ENCODE data around the gene ING3. TPM values are rescaled to one million over a fixed set of nuclear protein-coding genes. Genes with fewer than 3 reads are reported as not detected.

Gene ING3
- total and polyA plus RNA-seq, 2 of the 8 experiments (the other 6 are each of a cell fraction or from before 2014, with no cell fraction given), result 6.0 to 17.7 TPM

DNA sequence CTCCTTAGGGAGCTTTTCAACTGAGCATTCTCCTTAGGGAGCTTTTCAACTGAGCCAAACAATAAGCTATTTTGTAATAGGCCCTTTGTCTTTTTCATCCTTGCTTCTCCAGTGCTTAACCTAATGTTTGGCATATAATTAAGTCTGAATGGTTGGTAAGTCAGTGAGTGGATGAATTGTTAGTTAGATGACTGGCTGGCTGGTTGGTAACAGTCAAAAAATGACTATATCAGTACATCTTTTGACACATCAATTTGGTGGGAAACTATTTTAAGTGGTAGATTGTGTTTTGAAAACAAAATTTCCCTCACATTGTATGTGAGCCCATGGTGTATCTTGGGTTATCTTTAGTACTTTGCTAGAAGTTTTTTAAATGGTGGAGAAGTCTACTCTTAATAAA lies 16.4 kb downstream of the ING3 start:
- Histone ChIP-seq H2BK120ac (replicated peaks; ENCODE audit: low read depth, low read length) (no peak overlapping the region), H3K23ac (ENCODE audit: insufficient read length) (no peak overlapping the region), H3K27ac (ENCODE audit: low read depth, low read length) (no peak overlapping the region), H2AK5ac (ENCODE audit: low read depth, low read length) (no peak overlapping the region), H3K4me1 (replicated peaks in 1 of 4; ENCODE audit: control insufficient read depth in 3 of 4, insufficient read depth in 4 of 4, low read length in 3 of 4) (no peaks in the 10 kb centered on the region), H2BK5ac (ENCODE audit: low read depth, low read length) (no peak overlapping the region), H3K36me3 (ENCODE audit: control insufficient read depth in 2 of 4, insufficient read depth in 4 of 4, low read length in 3 of 4) (peaks cover 2 to 46% (median 21%) of the 10 kb centered on the region in 4 experiments; a peak in 7 of 8 replicates), H3K18ac (ENCODE audit: extremely low read depth, low read length) (no peak overlapping the region), H3K9me3 (ENCODE audit: insufficient read depth in 2 of 2, low read depth in 1 of 2, low read length in 1 of 2) (no peaks in the 10 kb centered on the region), H4K91ac (replicated peaks; ENCODE audit: insufficient read length, low read length) (no peak overlapping the region), H4K20me1 (replicated peaks in 1 of 2; ENCODE audit: control insufficient read depth in 1 of 2, insufficient read depth in 2 of 2, low read length in 2 of 2) (no peaks in the 10 kb centered on the region), H3K27me3 (replicated peaks in 1 of 4; ENCODE audit: control insufficient read depth in 3 of 4, extremely low read depth in 1 of 4, insufficient read depth in 3 of 4, low read length in 3 of 4) (no peaks in the 10 kb centered on the region), H3K56ac (replicated peaks; ENCODE audit: insufficient read length, low read depth, low read length) (no peak overlapping the region), H3K23me2 (ENCODE audit: low read depth, low read length) (no peaks in the 10 kb centered on the region), H3K9ac (replicated peaks in 1 of 4; ENCODE audit: extremely low read depth in 1 of 4, low read depth in 3 of 4, low read length in 3 of 4) (no peak overlapping the region), H2BK12ac (ENCODE audit: low read depth, low read length) (no peak overlapping the region), H3K4me3 (ENCODE audit: extremely low read depth in 1 of 4, insufficient read depth in 2 of 4, low read depth in 3 of 4, low read length in 4 of 4) (no peak overlapping the region), H3K79me1 (ENCODE audit: low read depth, low read length) (no peaks in the 10 kb centered on the region), H4K5ac (ENCODE audit: insufficient read length, low read depth, low read length) (no peak overlapping the region), H2AFZ (ENCODE audit: low read length) (no peak overlapping the region), H2BK20ac (ENCODE audit: low read length) (no peak overlapping the region), H3K14ac (ENCODE audit: insufficient read length) (no peak overlapping the region), H3K79me2 (ENCODE audit: control insufficient read depth in 1 of 2, insufficient read depth in 2 of 2, low read length in 2 of 2) (no peaks in the 10 kb centered on the region; a peak in 1 of 4 replicates), H3K4ac (replicated peaks; ENCODE audit: insufficient read length, low read depth, low read length) (no peak overlapping the region), H2BK15ac (ENCODE audit: low read length) (no peak overlapping the region), H4K8ac (ENCODE audit: extremely low read depth, insufficient read depth, low read length) (no peak overlapping the region), H3K4me2 (ENCODE audit: insufficient read depth in 1 of 2, low read depth in 2 of 2, low read length in 2 of 2) (no peak overlapping the region)
- POLR2A ChIA-PET (ENCODE audit: partially characterized antibody), result interaction anchor here (0.9 kb wide), 1 partner anchor 16 kb away, joined by 4 read pairs; the partner anchor contains the start of gene ING3
- TF ChIP-seq EP300 (IDR thresholded peaks at IDR 0.05; ENCODE audit: borderline replicate concordance in 1 of 2, low read depth in 2 of 2, low read length in 2 of 2) (no peak), SP1 (IDR thresholded peaks at IDR 0.05; ENCODE audit: low read depth, low read length) (no peak), KDM5A (IDR thresholded peaks at IDR 0.05; ENCODE audit: low read length) (no peak), TCF12 (IDR thresholded peaks at IDR 0.05; ENCODE audit: low read depth, low read length) (no peak), CHD1 (IDR thresholded peaks at IDR 0.05; ENCODE audit: low read depth, low read length) (no peak), SIRT6 (IDR thresholded peaks at IDR 0.05; ENCODE audit: low read length) (no peak)
- no peak for DNase-seq (ENCODE audit: low read depth in 1 of 2, low spot score in 2 of 2)
- CTCF ChIA-PET (ENCODE audit: partially characterized antibody), result interaction anchor here (0.7 to 1.3 kb wide), 2 partner anchors 20 to 161 kb away, joined by 3 to 4 read pairs; no protein-coding TSS in a partner anchor
- no peak for FAIRE-seq
